Upper lobe of right lung (tissue), 1 donor: Measurements from ENCODE around the gene SUPT5H. TPM values are rescaled to one million over a fixed set of nuclear protein-coding genes. Genes with fewer than 3 reads are reported as not detected.

Source experiments
- ATAC-seq: fragments of 200-7000 bp; cut with Tn5 transposase; one replicate; pipeline ENCODE4 v1.9.1; 2020; ENCODE audit warnings: mild to moderate bottlenecking, moderate library complexity
- DNase-seq: peaks from one replicate; pipeline ENCODE4 v3.0.0-alpha.2; 2020
- H3K27ac ChIP-seq: fragments of 200-600 bp; one replicate; pipeline ENCODE4 v1.8.0; 2022
- H3K27me3 ChIP-seq: fragments of 200-600 bp; one replicate; pipeline ENCODE4 v1.8.0; 2022; ENCODE audit warnings: mild to moderate bottlenecking
- H3K36me3 ChIP-seq: fragments of 200-600 bp; one replicate; pipeline ENCODE4 v1.8.0; 2022
- H3K4me1 ChIP-seq: fragments of 200-600 bp; one replicate; pipeline ENCODE4 v1.8.0; 2022
- H3K4me3 ChIP-seq: fragments of 200-600 bp; one replicate; pipeline ENCODE4 v1.8.0; 2022; ENCODE audit warnings: mild to moderate bottlenecking
- H3K9me3 ChIP-seq: fragments of 200-600 bp; one replicate; pipeline ENCODE4 v1.8.0; 2022
- intact Hi-C: fragments of 100-400 bp; cut with DNase I; formaldehyde crosslinking; loops from one replicate; pipeline ENCODE4 v1.11.0; 2022
- total RNA-seq: library from RNA; stranded (reverse); fragmentation: NEBNext Ultra II Directional; extraction: Animal tissue kit (Norgen Biotek cat#: 25700); gene quantifications from one replicate; pipeline ENCODE4 v1.2.1, GENCODE V29; 2021
- TF ChIP-seq, protein P1 (sequence below): fragments of 200-600 bp; IDR thresholded peaks from one replicate; pipeline ENCODE4 v1.8.0; 2022; ENCODE audit warnings: antibody characterized with exemption
- donor health status: DM: no; HTN: yes; CAD: no; lungs with severe emphysema.

Gene SUPT5H
- total RNA-seq, 1 donor from 2014 or later, result 98.4 TPM

DNA sequence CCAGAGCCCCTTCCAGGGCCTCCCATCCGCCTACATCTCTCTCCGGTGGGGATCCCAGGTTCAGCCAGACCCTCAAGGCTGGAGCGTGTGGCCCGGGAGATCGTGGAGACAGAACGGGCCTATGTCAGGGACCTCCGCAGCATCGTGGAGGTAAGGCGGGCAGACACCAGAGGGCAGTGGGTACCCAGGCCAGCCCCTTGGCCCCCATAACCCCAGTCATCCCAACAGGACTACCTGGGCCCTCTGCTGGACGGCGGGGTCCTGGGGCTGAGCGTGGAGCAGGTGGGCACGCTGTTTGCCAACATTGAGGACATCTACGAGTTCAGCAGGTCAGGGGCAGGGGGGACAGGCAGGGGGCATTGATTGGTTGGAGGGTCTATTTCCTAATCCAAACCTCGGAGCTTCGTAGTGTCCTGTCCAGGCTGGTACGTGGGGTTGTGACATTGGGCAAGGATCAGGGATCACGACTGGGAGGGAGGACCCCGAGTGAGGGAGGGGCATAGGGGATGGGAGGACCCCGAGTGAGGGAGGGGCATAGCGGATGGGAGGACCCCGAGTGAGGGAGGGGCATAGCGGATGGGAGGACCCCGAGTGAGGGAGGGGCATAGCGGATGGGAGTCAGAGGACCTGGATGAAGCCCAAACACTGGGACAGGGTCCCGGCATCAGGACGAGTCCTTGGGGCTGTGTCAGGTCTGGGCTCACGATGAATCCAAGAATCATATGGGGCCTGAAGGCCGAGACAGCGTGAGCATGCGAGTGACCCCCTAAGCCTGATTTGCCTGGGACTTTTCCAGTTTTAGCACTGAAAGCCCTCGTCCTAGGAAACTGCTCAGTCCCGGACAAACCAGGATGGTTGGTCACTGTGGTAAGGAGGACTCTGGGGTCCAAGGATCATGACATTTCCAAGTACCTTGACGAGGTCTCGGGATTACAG is 30.0 kb upstream of the SUPT5H start:
- TF ChIP-seq, protein P1, sequence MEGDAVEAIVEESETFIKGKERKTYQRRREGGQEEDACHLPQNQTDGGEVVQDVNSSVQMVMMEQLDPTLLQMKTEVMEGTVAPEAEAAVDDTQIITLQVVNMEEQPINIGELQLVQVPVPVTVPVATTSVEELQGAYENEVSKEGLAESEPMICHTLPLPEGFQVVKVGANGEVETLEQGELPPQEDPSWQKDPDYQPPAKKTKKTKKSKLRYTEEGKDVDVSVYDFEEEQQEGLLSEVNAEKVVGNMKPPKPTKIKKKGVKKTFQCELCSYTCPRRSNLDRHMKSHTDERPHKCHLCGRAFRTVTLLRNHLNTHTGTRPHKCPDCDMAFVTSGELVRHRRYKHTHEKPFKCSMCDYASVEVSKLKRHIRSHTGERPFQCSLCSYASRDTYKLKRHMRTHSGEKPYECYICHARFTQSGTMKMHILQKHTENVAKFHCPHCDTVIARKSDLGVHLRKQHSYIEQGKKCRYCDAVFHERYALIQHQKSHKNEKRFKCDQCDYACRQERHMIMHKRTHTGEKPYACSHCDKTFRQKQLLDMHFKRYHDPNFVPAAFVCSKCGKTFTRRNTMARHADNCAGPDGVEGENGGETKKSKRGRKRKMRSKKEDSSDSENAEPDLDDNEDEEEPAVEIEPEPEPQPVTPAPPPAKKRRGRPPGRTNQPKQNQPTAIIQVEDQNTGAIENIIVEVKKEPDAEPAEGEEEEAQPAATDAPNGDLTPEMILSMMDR, result no peak
- H3K9me3 ChIP-seq, result no peaks in the 10 kb centered on the region
- DNase-seq (no peak), ATAC-seq (no peak)
- no peaks in the 10 kb centered on the region for H3K27me3 ChIP-seq
- H3K4me1 ChIP-seq, result peaks cover 29% of the 10 kb centered on the region
- intact Hi-C loops, result no loop called here
- H3K4me3 ChIP-seq, result peak overlapping the region; percentile 81
- peaks cover 10% of the 10 kb centered on the region for H3K36me3 ChIP-seq
- H3K27ac ChIP-seq, result no peak overlapping the region

DNA sequence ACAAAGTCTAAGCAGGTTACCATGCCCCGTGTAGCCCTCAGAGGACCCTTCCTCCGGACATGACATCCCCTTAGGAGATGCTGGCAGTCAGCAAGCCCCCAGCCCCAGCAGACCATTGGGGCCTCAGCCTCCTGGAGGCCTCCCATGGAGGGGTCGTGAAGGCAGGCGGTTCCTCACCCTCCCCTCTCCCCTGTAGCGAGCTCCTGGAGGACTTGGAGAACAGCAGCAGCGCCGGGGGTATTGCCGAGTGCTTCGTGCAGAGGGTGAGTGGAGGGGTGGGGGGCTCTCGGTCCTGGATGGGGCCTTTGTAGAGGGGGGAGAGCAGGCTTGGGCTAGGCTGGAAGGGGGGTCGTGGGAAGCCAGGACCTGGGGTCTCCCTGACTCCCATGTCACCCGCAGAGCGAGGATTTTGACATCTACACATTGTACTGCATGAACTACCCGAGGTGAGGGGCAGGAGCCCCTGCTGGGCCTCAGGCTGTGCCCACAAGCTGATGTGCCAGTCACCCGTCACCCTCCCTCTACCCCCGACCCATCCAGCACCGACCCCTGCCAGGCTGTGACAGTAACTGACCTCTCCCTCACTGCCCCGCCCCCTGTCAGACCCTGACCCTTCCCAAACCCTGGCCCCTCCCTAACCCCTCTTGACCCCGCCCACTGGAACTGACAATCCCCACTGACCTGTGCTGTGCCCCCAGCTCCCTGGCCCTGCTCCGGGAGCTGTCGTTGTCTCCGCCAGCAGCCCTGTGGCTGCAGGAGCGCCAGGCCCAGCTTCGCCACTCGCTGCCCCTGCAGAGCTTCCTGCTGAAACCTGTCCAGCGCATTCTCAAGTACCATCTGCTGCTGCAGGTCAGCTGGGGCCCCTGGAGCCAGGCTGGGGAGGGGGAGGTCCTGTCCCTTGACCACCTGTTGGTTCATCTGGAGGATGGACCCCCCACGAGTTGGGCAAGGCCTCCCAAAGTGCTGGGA is 28.9 kb upstream of the SUPT5H start:
- no peaks in the 10 kb centered on the region for H3K27me3 ChIP-seq
- DNase-seq, result no peak
- H3K4me3 ChIP-seq, result no peak overlapping the region
- intact Hi-C loops, result no loop called here
- TF ChIP-seq, protein P1, result no peak
- H3K9me3 ChIP-seq, result no peaks in the 10 kb centered on the region
- peaks cover 18% of the 10 kb centered on the region for H3K4me1 ChIP-seq
- ATAC-seq, result no peak
- peaks cover 10% of the 10 kb centered on the region for H3K36me3 ChIP-seq
- H3K27ac ChIP-seq, result no peak overlapping the region

DNA sequence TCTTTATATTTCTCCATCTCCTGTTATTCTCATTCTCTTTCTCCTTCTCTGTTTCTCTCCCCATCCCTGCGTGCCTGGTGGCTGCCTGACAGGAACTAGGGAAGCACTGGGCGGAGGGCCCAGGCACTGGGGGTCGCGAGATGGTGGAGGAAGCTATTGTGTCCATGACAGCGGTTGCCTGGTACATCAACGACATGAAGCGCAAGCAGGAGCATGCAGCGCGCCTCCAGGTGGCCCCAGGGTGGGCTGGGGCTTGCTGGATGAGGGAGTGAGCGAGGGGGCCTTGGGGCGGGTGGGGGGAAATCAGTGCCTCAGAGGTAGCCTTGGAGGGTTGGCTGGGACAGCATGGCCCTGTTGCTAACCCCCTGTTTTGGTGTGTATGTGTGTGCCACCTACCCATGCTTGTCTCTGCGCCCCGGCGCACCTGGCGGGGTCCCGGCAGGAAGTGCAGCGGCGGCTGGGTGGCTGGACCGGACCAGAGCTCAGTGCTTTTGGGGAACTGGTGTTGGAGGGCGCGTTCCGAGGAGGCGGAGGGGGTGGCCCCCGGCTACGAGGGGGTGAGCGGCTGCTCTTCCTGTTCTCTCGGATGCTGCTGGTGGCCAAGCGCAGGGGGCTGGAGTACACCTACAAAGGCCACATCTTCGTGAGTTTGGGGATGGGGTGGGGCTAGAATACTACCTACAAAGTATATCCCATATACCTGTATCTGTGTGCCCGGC is 27.8 kb upstream of the SUPT5H start:
- Histone ChIP-seq H3K4me1 (peaks cover 16% of the 10 kb centered on the region), H3K27me3 (no peaks in the 10 kb centered on the region), H3K4me3 (no peak overlapping the region), H3K9me3 (no peaks in the 10 kb centered on the region), H3K36me3 (peaks cover 10% of the 10 kb centered on the region), H3K27ac (no peak overlapping the region)
- intact Hi-C loops, result no loop called here
- TF ChIP-seq, protein P1, result no peak
- ATAC-seq (no peak), DNase-seq (no peak)

DNA sequence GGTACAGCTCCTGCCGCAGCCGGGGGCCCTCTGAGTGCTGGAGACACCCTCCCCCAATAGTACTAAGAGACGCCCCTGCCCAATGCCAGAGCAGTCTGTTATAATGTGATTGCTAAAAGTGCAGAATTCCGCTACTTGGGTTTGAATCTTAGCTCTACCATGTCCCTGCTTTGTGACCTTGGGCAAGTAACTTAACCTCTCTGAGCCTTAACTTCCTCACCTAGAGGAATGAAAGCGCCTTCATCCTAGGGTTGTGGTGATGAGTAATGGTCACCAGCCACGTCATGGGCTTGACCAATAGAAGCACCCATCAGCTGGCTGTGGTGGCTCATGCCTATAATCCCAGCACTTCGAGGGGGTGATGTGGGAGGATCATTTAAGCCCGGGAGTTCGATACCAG is 26.4 kb upstream of the SUPT5H start:
- Histone ChIP-seq H3K27me3 (no peaks in the 10 kb centered on the region), H3K4me3 (no peak overlapping the region), H3K36me3 (peaks cover 10% of the 10 kb centered on the region), H3K27ac (no peak overlapping the region), H3K4me1 (peaks cover 12% of the 10 kb centered on the region), H3K9me3 (no peaks in the 10 kb centered on the region)
- intact Hi-C loops, result no loop called here
- TF ChIP-seq, protein P1, result no peak
- ATAC-seq (no peak), DNase-seq (no peak)

DNA sequence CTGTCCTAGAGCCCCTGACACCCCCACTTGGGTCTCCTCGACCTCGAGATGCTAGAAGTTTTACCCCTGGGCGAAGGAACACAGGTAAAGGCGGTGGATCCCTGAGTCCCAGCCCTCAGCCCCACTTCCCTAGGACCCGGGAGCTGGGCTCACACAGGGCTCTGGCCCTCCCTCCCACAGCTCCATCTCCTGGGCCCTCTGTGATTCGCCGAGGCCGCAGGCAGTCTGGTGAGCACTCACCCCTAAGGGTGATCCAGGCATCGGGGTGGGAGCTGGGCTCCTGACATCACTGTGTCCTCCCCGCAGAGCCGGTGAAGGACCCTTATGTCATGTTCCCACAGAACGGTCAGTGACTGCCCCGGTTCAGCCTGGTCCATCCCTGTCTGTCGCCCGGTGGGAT is 24.6 kb upstream of the SUPT5H start:
- Histone ChIP-seq H3K9me3 (no peaks in the 10 kb centered on the region), H3K36me3 (peaks cover 13% of the 10 kb centered on the region), H3K27ac (no peak overlapping the region), H3K4me1 (no peaks in the 10 kb centered on the region), H3K4me3 (no peak overlapping the region), H3K27me3 (no peaks in the 10 kb centered on the region)
- intact Hi-C loops, result no loop called here
- TF ChIP-seq, protein P1, result no peak
- DNase-seq (no peak), ATAC-seq (no peak)
